Measurements from ENCODE around the gene CCDC9B. TPM values are rescaled to one million over a fixed set of nuclear protein-coding genes. Genes with fewer than 3 reads are reported as not detected.

The CCDC9B gene
- total RNA-seq, 1 experiment from 2014 or later = 1.4 TPM

DNA sequence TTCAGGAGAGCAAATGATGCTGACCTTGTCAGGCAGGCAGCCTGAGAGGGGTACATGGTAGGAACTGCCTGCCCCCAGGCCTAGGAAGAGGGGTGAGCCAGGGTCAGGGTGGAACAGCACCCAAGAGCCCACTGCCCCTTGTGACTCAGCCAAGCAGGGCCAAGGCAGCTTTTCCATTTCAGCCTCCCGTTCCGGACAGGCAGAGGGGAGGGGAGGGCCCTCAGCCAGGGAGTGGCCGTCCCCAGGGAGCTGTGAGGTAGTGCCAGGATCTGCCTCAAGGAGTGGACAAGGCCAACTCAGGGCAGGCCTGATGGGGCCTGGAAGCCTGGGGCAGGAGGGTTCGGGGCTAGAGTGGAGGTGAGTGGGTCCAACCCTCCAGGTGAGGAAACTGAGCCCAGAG is 52.8 kb downstream of the CCDC9B start:
- ATAC-seq (no peak), DNase-seq (ENCODE audit: low spot score) (no peak)
- Mint-ChIP-seq H3K4me3 (no peak overlapping the region), H3K36me3 (no peaks in the 10 kb centered on the region), H3K4me1 (peaks cover 30% of the 10 kb centered on the region), H3K9me3 (no peaks in the 10 kb centered on the region), H3K27me3 (ENCODE audit: low read depth) (peaks cover 62% of the 10 kb centered on the region), H3K27ac (no peak overlapping the region)
- CTCF ChIA-PET = interaction anchor here (0.6 to 13.0 kb wide), 6 partner anchors 9 to 302 kb away, joined by 3 to 341 read pairs (median 76); partner anchors contain the start of genes CCDC9B and PLCB2
- no peak for TF ChIP-seq MXD4 (CRISPR knock-in tag; IDR thresholded peaks at IDR 0.05; ENCODE audit: borderline replicate concordance)
- TF ChIP-seq, protein P1, sequence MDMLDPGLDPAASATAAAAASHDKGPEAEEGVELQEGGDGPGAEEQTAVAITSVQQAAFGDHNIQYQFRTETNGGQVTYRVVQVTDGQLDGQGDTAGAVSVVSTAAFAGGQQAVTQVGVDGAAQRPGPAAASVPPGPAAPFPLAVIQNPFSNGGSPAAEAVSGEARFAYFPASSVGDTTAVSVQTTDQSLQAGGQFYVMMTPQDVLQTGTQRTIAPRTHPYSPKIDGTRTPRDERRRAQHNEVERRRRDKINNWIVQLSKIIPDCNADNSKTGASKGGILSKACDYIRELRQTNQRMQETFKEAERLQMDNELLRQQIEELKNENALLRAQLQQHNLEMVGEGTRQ (CRISPR knock-in tag; IDR thresholded peaks at IDR 0.05) = no peak
- TF ChIP-seq, protein P2, sequence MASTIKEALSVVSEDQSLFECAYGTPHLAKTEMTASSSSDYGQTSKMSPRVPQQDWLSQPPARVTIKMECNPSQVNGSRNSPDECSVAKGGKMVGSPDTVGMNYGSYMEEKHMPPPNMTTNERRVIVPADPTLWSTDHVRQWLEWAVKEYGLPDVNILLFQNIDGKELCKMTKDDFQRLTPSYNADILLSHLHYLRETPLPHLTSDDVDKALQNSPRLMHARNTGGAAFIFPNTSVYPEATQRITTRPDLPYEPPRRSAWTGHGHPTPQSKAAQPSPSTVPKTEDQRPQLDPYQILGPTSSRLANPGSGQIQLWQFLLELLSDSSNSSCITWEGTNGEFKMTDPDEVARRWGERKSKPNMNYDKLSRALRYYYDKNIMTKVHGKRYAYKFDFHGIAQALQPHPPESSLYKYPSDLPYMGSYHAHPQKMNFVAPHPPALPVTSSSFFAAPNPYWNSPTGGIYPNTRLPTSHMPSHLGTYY (CRISPR knock-in tag; IDR thresholded peaks at IDR 0.05) = no peak
- TF ChIP-seq PRRX2 (CRISPR knock-in tag; IDR thresholded peaks at IDR 0.05) = no peak
- TF ChIP-seq OVOL2 (CRISPR knock-in tag; IDR thresholded peaks at IDR 0.05; ENCODE audit: borderline replicate concordance) = no peak
- TF ChIP-seq, protein P3, sequence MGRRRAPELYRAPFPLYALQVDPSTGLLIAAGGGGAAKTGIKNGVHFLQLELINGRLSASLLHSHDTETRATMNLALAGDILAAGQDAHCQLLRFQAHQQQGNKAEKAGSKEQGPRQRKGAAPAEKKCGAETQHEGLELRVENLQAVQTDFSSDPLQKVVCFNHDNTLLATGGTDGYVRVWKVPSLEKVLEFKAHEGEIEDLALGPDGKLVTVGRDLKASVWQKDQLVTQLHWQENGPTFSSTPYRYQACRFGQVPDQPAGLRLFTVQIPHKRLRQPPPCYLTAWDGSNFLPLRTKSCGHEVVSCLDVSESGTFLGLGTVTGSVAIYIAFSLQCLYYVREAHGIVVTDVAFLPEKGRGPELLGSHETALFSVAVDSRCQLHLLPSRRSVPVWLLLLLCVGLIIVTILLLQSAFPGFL (CRISPR knock-in tag; IDR thresholded peaks at IDR 0.05; ENCODE audit: borderline replicate concordance) = no peak
- TF ChIP-seq ZSCAN18 (CRISPR knock-in tag; IDR thresholded peaks at IDR 0.05) = no peak
- no peak for TF ChIP-seq MLX (CRISPR knock-in tag; IDR thresholded peaks at IDR 0.05)
- TF ChIP-seq ZNF263 (CRISPR knock-in tag; IDR thresholded peaks at IDR 0.05; ENCODE audit: low read depth) = no peak
- TF ChIP-seq ZNF671 (CRISPR knock-in tag; IDR thresholded peaks at IDR 0.05) = no peak
- TF ChIP-seq, protein P4, sequence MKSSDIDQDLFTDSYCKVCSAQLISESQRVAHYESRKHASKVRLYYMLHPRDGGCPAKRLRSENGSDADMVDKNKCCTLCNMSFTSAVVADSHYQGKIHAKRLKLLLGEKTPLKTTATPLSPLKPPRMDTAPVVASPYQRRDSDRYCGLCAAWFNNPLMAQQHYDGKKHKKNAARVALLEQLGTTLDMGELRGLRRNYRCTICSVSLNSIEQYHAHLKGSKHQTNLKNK (CRISPR knock-in tag; IDR thresholded peaks at IDR 0.05) = no peak
- TF ChIP-seq GTF2I (CRISPR knock-in tag; conservative IDR thresholded peaks at IDR 0.05) = no peak
- TF ChIP-seq, protein P5, sequence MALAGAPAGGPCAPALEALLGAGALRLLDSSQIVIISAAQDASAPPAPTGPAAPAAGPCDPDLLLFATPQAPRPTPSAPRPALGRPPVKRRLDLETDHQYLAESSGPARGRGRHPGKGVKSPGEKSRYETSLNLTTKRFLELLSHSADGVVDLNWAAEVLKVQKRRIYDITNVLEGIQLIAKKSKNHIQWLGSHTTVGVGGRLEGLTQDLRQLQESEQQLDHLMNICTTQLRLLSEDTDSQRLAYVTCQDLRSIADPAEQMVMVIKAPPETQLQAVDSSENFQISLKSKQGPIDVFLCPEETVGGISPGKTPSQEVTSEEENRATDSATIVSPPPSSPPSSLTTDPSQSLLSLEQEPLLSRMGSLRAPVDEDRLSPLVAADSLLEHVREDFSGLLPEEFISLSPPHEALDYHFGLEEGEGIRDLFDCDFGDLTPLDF (CRISPR knock-in tag; IDR thresholded peaks at IDR 0.05) = no peak
- TF ChIP-seq ZNF219 (CRISPR knock-in tag; IDR thresholded peaks at IDR 0.05; ENCODE audit: borderline replicate concordance) = no peak
- TF ChIP-seq USF1 (CRISPR knock-in tag; IDR thresholded peaks at IDR 0.05) = no peak
- no peak for TF ChIP-seq ZNF121 (CRISPR knock-in tag; IDR thresholded peaks at IDR 0.05)
- TF ChIP-seq ETV6 (CRISPR knock-in tag; IDR thresholded peaks at IDR 0.05) = no peak
- TF ChIP-seq, protein P6, sequence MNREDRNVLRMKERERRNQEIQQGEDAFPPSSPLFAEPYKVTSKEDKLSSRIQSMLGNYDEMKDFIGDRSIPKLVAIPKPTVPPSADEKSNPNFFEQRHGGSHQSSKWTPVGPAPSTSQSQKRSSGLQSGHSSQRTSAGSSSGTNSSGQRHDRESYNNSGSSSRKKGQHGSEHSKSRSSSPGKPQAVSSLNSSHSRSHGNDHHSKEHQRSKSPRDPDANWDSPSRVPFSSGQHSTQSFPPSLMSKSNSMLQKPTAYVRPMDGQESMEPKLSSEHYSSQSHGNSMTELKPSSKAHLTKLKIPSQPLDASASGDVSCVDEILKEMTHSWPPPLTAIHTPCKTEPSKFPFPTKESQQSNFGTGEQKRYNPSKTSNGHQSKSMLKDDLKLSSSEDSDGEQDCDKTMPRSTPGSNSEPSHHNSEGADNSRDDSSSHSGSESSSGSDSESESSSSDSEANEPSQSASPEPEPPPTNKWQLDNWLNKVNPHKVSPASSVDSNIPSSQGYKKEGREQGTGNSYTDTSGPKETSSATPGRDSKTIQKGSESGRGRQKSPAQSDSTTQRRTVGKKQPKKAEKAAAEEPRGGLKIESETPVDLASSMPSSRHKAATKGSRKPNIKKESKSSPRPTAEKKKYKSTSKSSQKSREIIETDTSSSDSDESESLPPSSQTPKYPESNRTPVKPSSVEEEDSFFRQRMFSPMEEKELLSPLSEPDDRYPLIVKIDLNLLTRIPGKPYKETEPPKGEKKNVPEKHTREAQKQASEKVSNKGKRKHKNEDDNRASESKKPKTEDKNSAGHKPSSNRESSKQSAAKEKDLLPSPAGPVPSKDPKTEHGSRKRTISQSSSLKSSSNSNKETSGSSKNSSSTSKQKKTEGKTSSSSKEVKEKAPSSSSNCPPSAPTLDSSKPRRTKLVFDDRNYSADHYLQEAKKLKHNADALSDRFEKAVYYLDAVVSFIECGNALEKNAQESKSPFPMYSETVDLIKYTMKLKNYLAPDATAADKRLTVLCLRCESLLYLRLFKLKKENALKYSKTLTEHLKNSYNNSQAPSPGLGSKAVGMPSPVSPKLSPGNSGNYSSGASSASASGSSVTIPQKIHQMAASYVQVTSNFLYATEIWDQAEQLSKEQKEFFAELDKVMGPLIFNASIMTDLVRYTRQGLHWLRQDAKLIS (CRISPR knock-in tag; IDR thresholded peaks at IDR 0.05; ENCODE audit: borderline replicate concordance) = no peak
- TF ChIP-seq AR (CRISPR knock-in tag; IDR thresholded peaks at IDR 0.05) = no peak
- POLR2A ChIA-PET = no interaction called here

All from WTC11 (cell line).